ENCODE data around the gene SIL1.

GRCh38 chr5:139105621-139106071 is 92.5 kb downstream of the SIL1 start:
- TF ChIP-seq CTCF (IDR thresholded peaks at IDR 0.05) (no peak), POLR2A (IDR thresholded peaks at IDR 0.05) (no peak), EP300 (IDR thresholded peaks at IDR 0.05) (no peak)
